Astrocyte (in vitro differentiated cells and primary cell): Measurements from ENCODE around the gene LAMA5. TPM values are rescaled to one million over a fixed set of nuclear protein-coding genes. Genes with fewer than 3 reads are reported as not detected.
A peak's percentile ranks its signal among the peaks of the same experiment; 100 is the strongest.

ENCODE experiments used
- DNase-seq: peaks from one replicate; pipeline ENCODE4 v3.0.0-alpha.2; 2010; ENCODE audit warnings: low read depth
- FAIRE-seq: peaks from 2 replicates; lab custom pipeline; 2011; peaks lifted over from hg19 to GRCh38; lab: Jason Lieb, UNC
- H2AFZ ChIP-seq: 2 replicates; pipeline ENCODE4 v1.6.0; 2012; ENCODE audit warnings: low read depth, low read length, inconsistent platforms
- H3K27ac ChIP-seq: 2 replicates; pipeline ENCODE4 v1.5.1; 2011; ENCODE audit warnings: low read depth, low read length, inconsistent platforms
- H3K27me3 ChIP-seq: 2 replicates; pipeline ENCODE4 v1.6.0; 2011; ENCODE audit warnings: low read length, inconsistent platforms; ENCODE audit not compliant: insufficient read depth
- H3K36me3 ChIP-seq: 2 replicates; pipeline ENCODE4 v1.5.1; 2011; ENCODE audit warnings: low read length, inconsistent platforms; ENCODE audit not compliant: insufficient read depth
- H3K4me1 ChIP-seq: 2 replicates; pipeline ENCODE4 v1.5.1; 2011; ENCODE audit warnings: low read length, inconsistent platforms; ENCODE audit not compliant: insufficient read depth
- H3K4me2 ChIP-seq: 2 replicates; pipeline ENCODE4 v1.6.0; 2012; ENCODE audit warnings: low read length, inconsistent platforms
- H3K4me3 ChIP-seq: 2 replicates; pipeline ENCODE4 v1.5.1; 2011; ENCODE audit warnings: low read depth, mild to moderate bottlenecking, low read length, inconsistent platforms; ENCODE audit not compliant: insufficient read depth
- H3K79me2 ChIP-seq: 2 replicates; pipeline ENCODE4 v1.6.0; 2012; ENCODE audit warnings: mild to moderate bottlenecking, low read length, inconsistent platforms; ENCODE audit not compliant: insufficient read depth
- H3K9ac ChIP-seq: 2 replicates; pipeline ENCODE4 v1.6.0; 2012; ENCODE audit warnings: mild to moderate bottlenecking, low read length, inconsistent platforms
- H3K9me3 ChIP-seq: 2 replicates; pipeline ENCODE4 v1.5.1; 2012; ENCODE audit warnings: low read depth, mild to moderate bottlenecking, low read length, inconsistent platforms; ENCODE audit not compliant: insufficient read depth
- H4K20me1 ChIP-seq: 2 replicates; pipeline ENCODE4 v1.6.0; 2012; ENCODE audit warnings: low read length, inconsistent platforms; ENCODE audit not compliant: insufficient read depth
- H3K27ac Mint-ChIP-seq: one replicate; pipeline ENCODE4 v1.8.0; 2021; ENCODE audit warnings: mild to moderate bottlenecking, mixed read lengths; ENCODE audit not compliant: unreplicated experiment
- H3K27me3 Mint-ChIP-seq: one replicate; pipeline ENCODE4 v1.8.0; 2021; ENCODE audit warnings: low read depth, mixed read lengths; ENCODE audit not compliant: unreplicated experiment
- H3K36me3 Mint-ChIP-seq: one replicate; pipeline ENCODE4 v1.8.0; 2021; ENCODE audit warnings: low read depth, mixed read lengths; ENCODE audit not compliant: unreplicated experiment
- H3K4me1 Mint-ChIP-seq: one replicate; pipeline ENCODE4 v1.8.0; 2021; ENCODE audit warnings: low read depth, mixed read lengths; ENCODE audit not compliant: unreplicated experiment
- H3K4me3 Mint-ChIP-seq: one replicate; pipeline ENCODE4 v1.8.0; 2021; ENCODE audit warnings: mild to moderate bottlenecking, moderate library complexity, mixed read lengths; ENCODE audit not compliant: unreplicated experiment
- H3K9me3 Mint-ChIP-seq: one replicate; pipeline ENCODE4 v1.8.0; 2021; ENCODE audit warnings: mild to moderate bottlenecking, mixed read lengths; ENCODE audit not compliant: unreplicated experiment
- CTCF ChIP-seq: IDR thresholded peaks from 2 replicates; pipeline ENCODE4 v1.5.1; 2011; ENCODE audit warnings: low read depth, mild to moderate bottlenecking, inconsistent platforms, low read length, moderate library complexity; ENCODE audit not compliant: insufficient read depth
- EZH2 ChIP-seq: IDR thresholded peaks from 2 replicates; pipeline ENCODE4 v1.6.1; 2012; ENCODE audit warnings: mild to moderate bottlenecking, low read length, inconsistent platforms; ENCODE audit not compliant: insufficient read depth
- total RNA-seq: library from RNA; stranded (reverse); gene quantifications from 2 replicates; pipeline ENCODE4 v1.2.1, GENCODE V29; 2021

LAMA5 gene
- total RNA-seq, 1 donor from 2014 or later, result 350 TPM

- peaks cover 17% of the 10 kb centered on the region for H3K36me3 ChIP-seq
- peaks cover 49% of the 10 kb centered on the region for H4K20me1 ChIP-seq
- H3K4me1 ChIP-seq, result peaks cover 17% of the 10 kb centered on the region
- DNase-seq (no peak), FAIRE-seq (no peak)
- Mint-ChIP-seq H3K9me3 (no peaks in the 10 kb centered on the region), H3K27ac (peak overlapping the region; percentile 60), H3K4me1 (peaks cover 13% of the 10 kb centered on the region), H3K36me3 (peaks cover 4% of the 10 kb centered on the region), H3K4me3 (peak overlapping the region; percentile 95), H3K27me3 (no peaks in the 10 kb centered on the region)
- no peaks in the 10 kb centered on the region for H3K27me3 ChIP-seq
- peak overlapping the region; percentile 98 for H3K4me2 ChIP-seq
- H2AFZ ChIP-seq, result no peak overlapping the region
- no peaks in the 10 kb centered on the region for H3K9me3 ChIP-seq
- no peak overlapping the region for H3K27ac ChIP-seq
- H3K79me2 ChIP-seq, result peaks cover 47% of the 10 kb centered on the region
- TF ChIP-seq CTCF, result no peak
- no peak for TF ChIP-seq EZH2
- H3K9ac ChIP-seq, result peak overlapping the region; percentile 94
- no peak overlapping the region for H3K4me3 ChIP-seq
Observed at GRCh38 chr20:62388839-62389600, 21.9 kb upstream of the LAMA5 start.

GRCh38 chr20:62387933-62388635, 21.0 kb upstream of the LAMA5 start:
- Mint-ChIP-seq H3K36me3 (peaks cover 4% of the 10 kb centered on the region), H3K27ac (peak overlapping the region; percentile 92), H3K9me3 (no peaks in the 10 kb centered on the region), H3K4me1 (peaks cover 13% of the 10 kb centered on the region), H3K27me3 (no peaks in the 10 kb centered on the region), H3K4me3 (peak overlapping the region; percentile 95)
- H3K4me1 ChIP-seq, result peaks cover 17% of the 10 kb centered on the region
- no peaks in the 10 kb centered on the region for H3K27me3 ChIP-seq
- H4K20me1 ChIP-seq, result peaks cover 53% of the 10 kb centered on the region
- peaks cover 47% of the 10 kb centered on the region for H3K79me2 ChIP-seq
- peak overlapping the region; percentile 91 for H3K4me3 ChIP-seq
- peak overlapping the region; percentile 94 for H3K9ac ChIP-seq
- no peaks in the 10 kb centered on the region for H3K9me3 ChIP-seq
- no peak for FAIRE-seq
- no peak for DNase-seq
- H3K36me3 ChIP-seq, result peaks cover 17% of the 10 kb centered on the region
- H3K27ac ChIP-seq, result peak overlapping the region; percentile 91
- no peak overlapping the region for H2AFZ ChIP-seq
- no peak for TF ChIP-seq EZH2
- TF ChIP-seq CTCF, result no peak
- peak overlapping the region; percentile 98 for H3K4me2 ChIP-seq
